ENCODE results near the gene STUB1. TPM values are rescaled to one million over a fixed set of nuclear protein-coding genes. Genes with fewer than 3 reads are reported as not detected.

STUB1 gene
- total RNA-seq, 1 experiment from 2014 or later, result 102 TPM

DNA sequence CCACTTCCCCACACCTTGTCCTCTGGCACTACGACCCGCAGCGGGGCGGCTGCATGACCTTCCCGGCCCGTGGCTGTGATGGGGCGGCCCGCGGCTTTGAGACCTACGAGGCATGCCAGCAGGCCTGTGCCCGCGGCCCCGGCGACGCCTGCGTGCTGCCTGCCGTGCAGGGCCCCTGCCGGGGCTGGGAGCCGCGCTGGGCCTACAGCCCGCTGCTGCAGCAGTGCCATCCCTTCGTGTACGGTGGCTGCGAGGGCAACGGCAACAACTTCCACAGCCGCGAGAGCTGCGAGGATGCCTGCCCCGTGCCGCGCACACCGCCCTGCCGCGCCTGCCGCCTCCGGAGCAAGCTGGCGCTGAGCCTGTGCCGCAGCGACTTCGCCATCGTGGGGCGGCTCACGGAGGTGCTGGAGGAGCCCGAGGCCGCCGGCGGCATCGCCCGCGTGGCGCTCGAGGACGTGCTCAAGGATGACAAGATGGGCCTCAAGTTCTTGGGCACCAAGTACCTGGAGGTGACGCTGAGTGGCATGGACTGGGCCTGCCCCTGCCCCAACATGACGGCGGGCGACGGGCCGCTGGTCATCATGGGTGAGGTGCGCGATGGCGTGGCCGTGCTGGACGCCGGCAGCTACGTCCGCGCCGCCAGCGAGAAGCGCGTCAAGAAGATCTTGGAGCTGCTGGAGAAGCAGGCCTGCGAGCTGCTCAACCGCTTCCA, 46.7 kb upstream of the STUB1 start:
- Histone ChIP-seq H3K4ac (ENCODE audit: low read depth, low read length) (no peak overlapping the region), H2AK5ac (ENCODE audit: insufficient read length, low read length) (no peak overlapping the region), H3K27me3 (ENCODE audit: insufficient read depth, low read length) (no peaks in the 10 kb centered on the region), H3K9ac (ENCODE audit: extremely low read depth, insufficient read length, low read length) (no peak overlapping the region), H4K91ac (ENCODE audit: insufficient read length, low read depth, low read length) (no peak overlapping the region), H3K4me1 (ENCODE audit: insufficient read depth, low read length) (no peaks in the 10 kb centered on the region; the same call in 1 of the 2 replicates), H3K79me2 (ENCODE audit: insufficient read depth, low read length) (peaks cover 2% of the 10 kb centered on the region; the same call in 1 of the 2 replicates), H3K18ac (ENCODE audit: insufficient read length, low read depth, low read length) (no peak overlapping the region), H3K9me3 (ENCODE audit: control insufficient read depth, low read depth, low read length) (no peaks in the 10 kb centered on the region), H3K27ac (ENCODE audit: insufficient read length, low read depth, low read length) (no peak overlapping the region), H3K14ac (ENCODE audit: insufficient read depth, low read length) (no peak overlapping the region), H2BK120ac (ENCODE audit: low read depth, low read length, poor library complexity, severe bottlenecking) (no peak overlapping the region), H3K23ac (ENCODE audit: insufficient read length, low read depth, low read length) (no peak overlapping the region), H3T11ph (ENCODE audit: low read length) (no peak overlapping the region), H4K8ac (replicated peaks; ENCODE audit: insufficient read length, low read depth, low read length) (no peak overlapping the region), H3K23me2 (ENCODE audit: insufficient read length, low read depth, low read length, poor library complexity, severe bottlenecking) (peaks cover 15% of the 10 kb centered on the region), H2BK12ac (ENCODE audit: insufficient read length, low read depth, low read length) (no peak overlapping the region), H3K79me1 (ENCODE audit: insufficient read depth, low read depth, low read length, poor library complexity, severe bottlenecking) (no peaks in the 10 kb centered on the region), H2BK20ac (ENCODE audit: low read depth, low read length, poor library complexity, severe bottlenecking) (no peak overlapping the region), H3K4me2 (ENCODE audit: insufficient read depth, insufficient read length, low read length) (no peak overlapping the region), H2BK5ac (ENCODE audit: insufficient read length, low read length) (no peak overlapping the region), H4K20me1 (ENCODE audit: control insufficient read depth, insufficient read depth, insufficient read length) (no peaks in the 10 kb centered on the region), H4K5ac (ENCODE audit: insufficient read length, low read depth, low read length) (no peak overlapping the region), H2AFZ (ENCODE audit: low read length) (no peak overlapping the region), H3K56ac (ENCODE audit: insufficient read length, low read depth, low read length) (no peak overlapping the region), H2BK15ac (ENCODE audit: low read depth, low read length) (no peak overlapping the region)
- H3K4me3 Mint-ChIP-seq, result no peak overlapping the region
- H3K27me3 Mint-ChIP-seq (ENCODE audit: low read depth), result peaks cover 2% of the 10 kb centered on the region; the same call in 1 of the 2 replicates
- WGBS (ENCODE audit: extremely low coverage, insufficient read length, low lambda C conversion rate), result no CpG with 5 or more reads among the region's 74 CpGs
- H3K36me3 Mint-ChIP-seq (ENCODE audit: insufficient read depth in 1 of 3, low read depth in 3 of 3), result peaks cover 0 to 6% (median 1%) of the 10 kb centered on the region in 3 experiments; a peak in 4 of 7 replicates
- H3K27ac Mint-ChIP-seq, result no peak overlapping the region
- DNase-seq, result no peak
- TF ChIP-seq, protein P1, sequence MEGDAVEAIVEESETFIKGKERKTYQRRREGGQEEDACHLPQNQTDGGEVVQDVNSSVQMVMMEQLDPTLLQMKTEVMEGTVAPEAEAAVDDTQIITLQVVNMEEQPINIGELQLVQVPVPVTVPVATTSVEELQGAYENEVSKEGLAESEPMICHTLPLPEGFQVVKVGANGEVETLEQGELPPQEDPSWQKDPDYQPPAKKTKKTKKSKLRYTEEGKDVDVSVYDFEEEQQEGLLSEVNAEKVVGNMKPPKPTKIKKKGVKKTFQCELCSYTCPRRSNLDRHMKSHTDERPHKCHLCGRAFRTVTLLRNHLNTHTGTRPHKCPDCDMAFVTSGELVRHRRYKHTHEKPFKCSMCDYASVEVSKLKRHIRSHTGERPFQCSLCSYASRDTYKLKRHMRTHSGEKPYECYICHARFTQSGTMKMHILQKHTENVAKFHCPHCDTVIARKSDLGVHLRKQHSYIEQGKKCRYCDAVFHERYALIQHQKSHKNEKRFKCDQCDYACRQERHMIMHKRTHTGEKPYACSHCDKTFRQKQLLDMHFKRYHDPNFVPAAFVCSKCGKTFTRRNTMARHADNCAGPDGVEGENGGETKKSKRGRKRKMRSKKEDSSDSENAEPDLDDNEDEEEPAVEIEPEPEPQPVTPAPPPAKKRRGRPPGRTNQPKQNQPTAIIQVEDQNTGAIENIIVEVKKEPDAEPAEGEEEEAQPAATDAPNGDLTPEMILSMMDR (conservative IDR thresholded peaks at IDR 0.05), result no peak
- peaks cover 3% of the 10 kb centered on the region in 2 experiments; a peak in 2 of 5 replicates for H3K9me3 Mint-ChIP-seq
- peaks cover 14 to 34% of the 10 kb centered on the region in 2 experiments for H3K4me1 Mint-ChIP-seq

Data from H9 (cell line).